Left ventricle myocardium inferior (tissue), 1 donor: ENCODE measurements around the gene CXXC5. TPM values are rescaled to one million over a fixed set of nuclear protein-coding genes. Genes with fewer than 3 reads are reported as not detected.

Experiments
- DNase-seq: peaks from one replicate; pipeline ENCODE4 v3.0.0-alpha.2; 2020
- H3K27ac ChIP-seq: fragments of 200-600 bp; replicated peaks from 2 replicates; pipeline ENCODE4 v1.8.0; 2021
- H3K27me3 ChIP-seq: fragments of 200-600 bp; 2 replicates; pipeline ENCODE4 v1.8.0; 2021; ENCODE audit warnings: low read depth
- H3K36me3 ChIP-seq: fragments of 200-600 bp; 2 replicates; pipeline ENCODE4 v1.8.0; 2021
- H3K4me1 ChIP-seq: fragments of 200-600 bp; 2 replicates; pipeline ENCODE4 v1.8.0; 2021
- H3K4me3 ChIP-seq: fragments of 200-600 bp; 2 replicates; pipeline ENCODE4 v1.8.0; 2021; ENCODE audit warnings: mild to moderate bottlenecking, moderate library complexity
- H3K9me3 ChIP-seq: fragments of 200-600 bp; replicated peaks from 2 replicates; pipeline ENCODE4 v1.8.0; 2021
- intact Hi-C: fragments of 100-400 bp; cut with micrococcal nuclease; formaldehyde crosslinking; loops from one replicate; pipeline ENCODE4 v1.11.0; 2022
- total RNA-seq: library from RNA; stranded (reverse); fragmentation: NEBNext Ultra II Directional; extraction: Animal tissue kit (Norgen Biotek cat#: 25700); gene quantifications from one replicate; pipeline ENCODE4 v1.2.1, GENCODE V29; 2021
- TF ChIP-seq, protein P1 (sequence below): fragments of 200-600 bp; IDR thresholded peaks from 2 replicates; pipeline ENCODE4 v1.8.0; 2021; ENCODE audit warnings: antibody characterized with exemption, mild to moderate bottlenecking, borderline replicate concordance
- donor health status: DM: no; HTN: yes; CAD: no; lungs with severe emphysema.

Gene CXXC5
- total RNA-seq, 1 donor from 2014 or later: 56.9 TPM

DNA sequence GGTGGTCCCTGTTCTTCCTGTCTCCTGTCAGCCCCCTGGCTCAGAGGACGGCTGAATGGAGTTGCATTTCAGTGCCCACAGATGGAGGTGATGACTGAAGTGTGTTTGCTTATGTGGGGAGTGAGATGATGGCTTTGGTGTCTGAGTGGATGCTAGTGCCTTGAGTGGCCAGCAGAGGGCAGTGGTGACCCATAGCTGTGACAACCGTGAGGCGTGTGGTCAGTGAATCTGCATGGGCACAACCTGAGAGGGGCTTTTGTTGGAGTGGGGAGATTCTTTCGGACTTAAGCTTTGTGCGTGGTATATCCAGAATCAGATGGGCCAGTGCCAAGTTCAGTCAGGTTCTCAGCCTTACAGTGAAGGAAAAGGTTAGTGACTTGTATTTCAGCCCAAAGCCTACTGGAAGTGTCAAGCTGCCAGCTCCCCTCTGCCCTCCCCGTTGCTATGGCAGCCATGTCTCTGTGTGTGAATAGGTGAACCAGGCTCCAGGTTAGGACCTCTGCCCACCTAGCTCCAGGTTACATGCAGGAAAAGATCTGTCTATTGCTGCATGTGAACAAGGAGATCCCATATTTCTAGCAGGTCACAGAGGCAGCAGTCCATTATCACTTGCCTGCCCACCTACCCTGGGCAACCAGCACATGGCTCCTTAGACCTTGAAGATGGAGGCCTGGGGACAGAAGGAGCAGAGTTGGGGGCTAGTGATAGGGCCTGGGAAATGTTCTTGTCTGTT lies 14.7 kb upstream of the CXXC5 start:
- DNase-seq: no peak
- no peak overlapping the region for H3K27ac ChIP-seq
- H3K4me1 ChIP-seq: peaks cover 38% of the 10 kb centered on the region
- intact Hi-C loops: loop anchor here (5.0 kb wide), 1 partner anchor 59 kb away; no protein-coding TSS in a partner anchor
- H3K36me3 ChIP-seq: peaks cover 7% of the 10 kb centered on the region
- H3K4me3 ChIP-seq: no peak overlapping the region
- TF ChIP-seq, protein P1, sequence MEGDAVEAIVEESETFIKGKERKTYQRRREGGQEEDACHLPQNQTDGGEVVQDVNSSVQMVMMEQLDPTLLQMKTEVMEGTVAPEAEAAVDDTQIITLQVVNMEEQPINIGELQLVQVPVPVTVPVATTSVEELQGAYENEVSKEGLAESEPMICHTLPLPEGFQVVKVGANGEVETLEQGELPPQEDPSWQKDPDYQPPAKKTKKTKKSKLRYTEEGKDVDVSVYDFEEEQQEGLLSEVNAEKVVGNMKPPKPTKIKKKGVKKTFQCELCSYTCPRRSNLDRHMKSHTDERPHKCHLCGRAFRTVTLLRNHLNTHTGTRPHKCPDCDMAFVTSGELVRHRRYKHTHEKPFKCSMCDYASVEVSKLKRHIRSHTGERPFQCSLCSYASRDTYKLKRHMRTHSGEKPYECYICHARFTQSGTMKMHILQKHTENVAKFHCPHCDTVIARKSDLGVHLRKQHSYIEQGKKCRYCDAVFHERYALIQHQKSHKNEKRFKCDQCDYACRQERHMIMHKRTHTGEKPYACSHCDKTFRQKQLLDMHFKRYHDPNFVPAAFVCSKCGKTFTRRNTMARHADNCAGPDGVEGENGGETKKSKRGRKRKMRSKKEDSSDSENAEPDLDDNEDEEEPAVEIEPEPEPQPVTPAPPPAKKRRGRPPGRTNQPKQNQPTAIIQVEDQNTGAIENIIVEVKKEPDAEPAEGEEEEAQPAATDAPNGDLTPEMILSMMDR: peak; percentile 99
- H3K27me3 ChIP-seq: no peaks in the 10 kb centered on the region
- H3K9me3 ChIP-seq: no peaks in the 10 kb centered on the region

DNA sequence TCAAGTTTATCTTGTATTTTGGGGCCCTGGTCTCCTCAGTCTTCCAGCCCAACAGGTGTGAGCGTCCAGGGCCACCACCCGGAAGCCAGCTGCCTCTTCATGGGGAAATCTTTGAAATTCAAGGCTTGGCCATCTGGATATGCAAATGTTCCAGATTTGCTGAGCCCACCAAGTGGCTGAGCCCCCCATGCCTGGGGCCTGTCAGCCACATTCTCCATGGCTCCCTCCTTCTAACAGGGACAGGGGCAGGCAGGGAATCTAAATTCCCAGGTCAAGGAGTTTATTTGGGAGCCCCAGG lies 14.2 kb upstream of the CXXC5 start:
- TF ChIP-seq, protein P1: no peak
- Histone ChIP-seq H3K36me3 (peaks cover 2% of the 10 kb centered on the region), H3K27ac (no peak overlapping the region), H3K4me1 (peaks cover 43% of the 10 kb centered on the region), H3K27me3 (no peaks in the 10 kb centered on the region), H3K9me3 (no peaks in the 10 kb centered on the region), H3K4me3 (no peak overlapping the region)
- intact Hi-C loops: loop anchor here (5.0 kb wide), 1 partner anchor 58 kb away; no protein-coding TSS in a partner anchor
- no peak for DNase-seq

DNA sequence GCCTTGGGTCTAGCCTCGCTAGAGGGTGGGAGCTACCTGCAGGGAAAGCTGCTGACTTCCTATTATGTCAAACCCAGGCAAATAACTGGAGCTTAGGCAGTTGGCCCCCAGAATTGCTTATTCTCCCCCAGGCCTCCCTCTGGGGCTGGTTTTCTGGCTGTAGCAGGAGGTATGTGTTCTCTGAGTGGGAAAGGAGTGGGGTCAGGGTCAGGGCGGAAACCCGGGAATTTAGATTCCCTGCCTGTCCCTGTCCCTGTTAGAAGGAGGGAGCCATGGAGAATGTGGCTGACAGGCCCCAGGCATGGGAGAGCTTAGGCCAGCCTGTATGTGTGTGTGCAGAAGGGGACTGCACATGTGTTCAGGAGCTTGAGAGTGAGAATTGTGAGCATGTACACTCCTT lies 13.6 kb upstream of the CXXC5 start:
- Histone ChIP-seq H3K36me3 (no peaks in the 10 kb centered on the region), H3K27me3 (no peaks in the 10 kb centered on the region), H3K9me3 (no peaks in the 10 kb centered on the region), H3K27ac (no peak overlapping the region), H3K4me1 (peaks cover 49% of the 10 kb centered on the region), H3K4me3 (no peak overlapping the region)
- TF ChIP-seq, protein P1: no peak
- intact Hi-C loops: loop anchor here (5.0 kb wide), 1 partner anchor 58 kb away; no protein-coding TSS in a partner anchor
- DNase-seq: no peak

GRCh38 chr5:139635191-139635590 lies 13.0 kb upstream of the CXXC5 start:
- DNase-seq: no peak
- Histone ChIP-seq H3K4me1 (peaks cover 56% of the 10 kb centered on the region), H3K36me3 (no peaks in the 10 kb centered on the region), H3K9me3 (no peaks in the 10 kb centered on the region), H3K4me3 (no peak overlapping the region), H3K27me3 (no peaks in the 10 kb centered on the region), H3K27ac (peak overlapping the region; percentile 94)
- intact Hi-C loops: loop anchor here (5.0 kb wide), 1 partner anchor 132 kb away; no protein-coding TSS in a partner anchor
- TF ChIP-seq, protein P1: no peak

- intact Hi-C loops: loop anchor here (5.0 kb wide), 1 partner anchor 132 kb away; no protein-coding TSS in a partner anchor
- TF ChIP-seq, protein P1: peak; percentile 82
- Histone ChIP-seq H3K27me3 (no peaks in the 10 kb centered on the region), H3K36me3 (no peaks in the 10 kb centered on the region), H3K27ac (peak overlapping the region; percentile 94), H3K4me3 (peak overlapping the region; percentile 68), H3K9me3 (no peaks in the 10 kb centered on the region), H3K4me1 (peaks cover 57% of the 10 kb centered on the region)
- peak; percentile 85 for DNase-seq
Measured at GRCh38 chr5:139635606-139636206, 12.4 kb upstream of the CXXC5 start.
